IMR-90 (cell line): ENCODE measurements around the gene ATP12A.

ENCODE experiments used
- CTCF ChIP-seq: conservative IDR thresholded peaks from 2 replicates; pipeline ENCODE4 v1.5.1; 2012; ENCODE audit warnings: mild to moderate bottlenecking, low read depth, low read length, improper control_type of control experiment
- RAD21 ChIP-seq: IDR thresholded peaks from 2 replicates; pipeline ENCODE4 v1.6.1; 2012; ENCODE audit warnings: low read length, improper control_type of control experiment

DNA sequence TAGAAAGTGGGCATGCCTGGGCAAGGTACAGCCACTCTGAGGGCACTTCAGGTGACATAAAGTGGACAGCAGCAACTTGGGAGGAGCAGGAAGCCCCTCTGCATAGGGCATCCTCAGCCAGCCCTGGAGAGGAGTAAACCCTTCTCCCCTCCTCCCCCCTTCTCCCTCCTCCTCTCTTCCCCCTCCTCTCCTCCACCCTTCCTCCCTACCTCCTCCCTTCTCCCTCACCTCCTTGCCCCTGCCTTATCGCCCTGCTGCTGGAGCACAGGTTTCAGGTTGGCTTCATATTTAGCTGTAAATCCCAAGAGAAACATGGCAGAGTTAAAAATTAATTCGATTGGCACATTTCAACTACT lies 30.5 kb upstream of the ATP12A start:
- TF ChIP-seq CTCF (no peak), RAD21 (no peak)
